ENCODE measurements around the gene CIROP.

Gene CIROP

GRCh38 chr14:23051141-23052057 lies 53.4 kb downstream of the CIROP start:
- DNase-seq (ENCODE audit: low read depth) = no peak
